GM18520 (cell line): Measurements from ENCODE around the gene EGFR.

ENCODE experiments used
- ATAC-seq: cut with Tn5 transposase; IDR thresholded peaks from one replicate; pipeline ENCODE4 v1.9.1; 2021; ENCODE audit not compliant: unreplicated experiment

The EGFR gene

DNA sequence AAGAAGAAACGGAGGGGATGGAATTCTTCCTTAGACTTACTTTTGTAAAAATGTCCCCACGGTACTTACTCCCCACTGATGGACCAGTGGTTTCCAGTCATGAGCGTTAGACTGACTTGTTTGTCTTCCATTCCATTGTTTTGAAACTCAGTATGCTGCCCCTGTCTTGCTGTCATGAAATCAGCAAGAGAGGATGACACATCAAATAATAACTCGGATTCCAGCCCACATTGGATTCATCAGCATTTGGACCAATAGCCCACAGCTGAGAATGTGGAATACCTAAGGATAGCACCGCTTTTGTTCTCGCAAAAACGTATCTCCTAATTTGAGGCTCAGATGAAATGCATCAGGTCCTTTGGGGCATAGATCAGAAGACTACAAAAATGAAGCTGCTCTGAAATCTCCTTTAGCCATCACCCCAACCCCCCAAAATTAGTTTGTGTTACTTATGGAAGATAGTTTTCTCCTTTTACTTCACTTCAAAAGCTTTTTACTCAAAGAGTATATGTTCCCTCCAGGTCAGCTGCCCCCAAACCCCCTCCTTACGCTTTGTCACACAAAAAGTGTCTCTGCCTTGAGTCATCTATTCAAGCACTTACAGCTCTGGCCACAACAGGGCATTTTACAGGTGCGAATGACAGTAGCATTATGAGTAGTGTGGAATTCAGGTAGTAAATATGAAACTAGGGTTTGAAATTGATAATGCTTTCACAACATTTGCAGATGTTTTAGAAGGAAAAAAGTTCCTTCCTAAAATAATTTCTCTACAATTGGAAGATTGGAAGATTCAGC, 187.6 kb downstream of the EGFR start:
- ATAC-seq = peak; percentile 64

- no peak for ATAC-seq
These were observed 188.8 kb downstream of the EGFR start for GRCh38 chr7:55207436-55208125.

GRCh38 chr7:55209366-55209765, 190.5 kb downstream of the EGFR start:
- ATAC-seq = no peak

- ATAC-seq = no peak
These were observed 191.4 kb downstream of the EGFR start for GRCh38 chr7:55210176-55210575.

DNA sequence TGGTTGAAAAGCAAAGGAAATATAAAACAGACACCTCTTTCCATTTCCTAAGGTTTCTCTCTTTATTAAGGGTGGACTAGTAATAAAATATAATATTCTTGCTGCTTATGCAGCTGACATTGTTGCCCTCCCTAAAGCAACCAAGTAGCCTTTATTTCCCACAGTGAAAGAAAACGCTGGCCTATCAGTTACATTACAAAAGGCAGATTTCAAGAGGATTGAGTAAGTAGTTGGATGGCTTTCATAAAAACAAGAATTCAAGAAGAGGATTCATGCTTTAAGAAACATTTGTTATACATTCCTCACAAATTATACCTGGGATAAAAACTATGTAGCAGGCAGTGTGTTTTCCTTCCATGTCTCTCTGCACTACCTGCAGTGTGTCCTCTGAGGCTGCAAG, 191.9 kb downstream of the EGFR start:
- ATAC-seq = no peak

GRCh38 chr7:55211726-55212125, 192.9 kb downstream of the EGFR start:
- no peak for ATAC-seq

GRCh38 chr7:55212176-55212575, 193.4 kb downstream of the EGFR start:
- ATAC-seq = no peak

- no peak for ATAC-seq
These were observed 194.0 kb downstream of the EGFR start for GRCh38 chr7:55212838-55213237.

DNA sequence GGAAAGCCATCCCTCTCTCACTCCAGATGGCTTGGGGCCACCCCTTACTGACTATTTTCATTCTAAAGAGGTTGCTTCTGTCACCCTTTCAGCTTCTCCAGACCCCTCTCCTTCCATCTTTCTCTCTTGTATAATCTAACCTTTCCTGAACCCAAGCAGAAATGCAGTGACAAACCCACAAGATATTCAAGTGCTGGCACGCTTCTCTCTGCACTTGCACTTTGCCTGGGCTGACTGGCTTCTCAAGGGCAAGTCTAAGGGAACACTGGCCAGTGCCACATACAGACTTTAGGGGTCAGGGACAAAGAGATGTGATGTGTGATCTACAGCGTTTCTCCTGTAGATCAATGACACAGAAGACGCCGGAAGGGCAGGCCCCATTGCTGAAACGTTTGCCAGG, 195.9 kb downstream of the EGFR start:
- no peak for ATAC-seq

- no peak for ATAC-seq
These were observed 204.2 kb downstream of the EGFR start for GRCh38 chr7:55223023-55223422.

DNA sequence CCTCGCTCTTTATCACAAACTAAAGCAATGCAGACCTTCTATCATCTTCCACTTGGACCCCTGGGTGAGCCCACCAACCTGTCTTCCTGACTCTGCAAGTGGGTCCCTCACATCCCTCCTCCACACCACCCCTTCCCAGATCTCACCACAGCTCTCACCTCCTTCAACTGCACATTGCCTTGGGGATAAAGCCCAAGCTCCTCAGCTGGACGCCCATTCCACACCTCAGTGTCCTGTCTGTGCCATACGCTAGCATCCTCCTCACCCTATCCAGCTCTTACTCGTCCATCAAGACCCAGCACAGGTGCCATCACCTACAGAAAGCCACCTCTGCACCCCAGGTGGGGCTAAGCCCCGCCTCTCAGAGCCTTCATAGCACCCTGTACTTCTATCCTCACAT, 205.3 kb downstream of the EGFR start:
- no peak for ATAC-seq

DNA sequence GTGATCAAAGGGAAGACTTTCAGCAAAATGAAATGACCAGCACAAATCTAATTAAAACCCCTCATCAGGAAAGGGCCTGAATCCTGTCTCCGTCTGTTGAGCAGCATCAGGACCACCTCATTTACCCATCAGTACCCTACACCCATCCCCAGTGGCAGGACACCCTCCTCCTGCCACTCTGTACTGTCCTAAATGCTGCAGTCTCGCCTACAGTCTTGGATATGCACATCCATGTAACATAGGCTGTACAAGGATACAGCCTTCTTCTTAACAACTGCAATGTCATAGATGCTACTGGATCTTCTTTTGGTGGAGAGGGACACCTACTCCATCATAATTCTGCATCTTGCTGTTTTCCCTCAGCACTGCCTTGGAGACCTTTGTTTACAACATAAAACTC, 206.0 kb downstream of the EGFR start:
- ATAC-seq = no peak

DNA sequence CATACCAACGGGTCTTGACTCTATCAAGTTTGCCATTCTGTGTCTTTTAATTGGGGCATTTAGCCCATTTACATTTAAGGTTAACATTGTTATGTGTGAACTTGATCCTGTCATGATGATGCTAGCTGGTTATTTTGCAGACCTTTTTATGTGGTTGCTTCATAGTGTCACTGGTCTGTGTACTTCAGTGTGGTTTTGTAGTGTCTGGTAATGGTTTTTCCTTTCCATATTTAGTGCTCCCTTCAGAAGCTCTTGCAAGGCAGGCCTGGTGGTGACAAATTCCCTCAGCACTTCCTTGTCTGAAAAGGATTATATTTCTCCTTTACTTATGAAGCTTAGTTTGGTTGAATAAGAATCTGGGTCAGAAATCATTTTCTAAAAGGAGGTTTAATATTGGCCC, 211.2 kb downstream of the EGFR start:
- ATAC-seq = no peak

- no peak for ATAC-seq
These were observed 213.0 kb downstream of the EGFR start for GRCh38 chr7:55231736-55232280.

GRCh38 chr7:55233001-55233400, 214.2 kb downstream of the EGFR start:
- no peak for ATAC-seq

GRCh38 chr7:55234408-55234807, 215.6 kb downstream of the EGFR start:
- ATAC-seq = no peak

DNA sequence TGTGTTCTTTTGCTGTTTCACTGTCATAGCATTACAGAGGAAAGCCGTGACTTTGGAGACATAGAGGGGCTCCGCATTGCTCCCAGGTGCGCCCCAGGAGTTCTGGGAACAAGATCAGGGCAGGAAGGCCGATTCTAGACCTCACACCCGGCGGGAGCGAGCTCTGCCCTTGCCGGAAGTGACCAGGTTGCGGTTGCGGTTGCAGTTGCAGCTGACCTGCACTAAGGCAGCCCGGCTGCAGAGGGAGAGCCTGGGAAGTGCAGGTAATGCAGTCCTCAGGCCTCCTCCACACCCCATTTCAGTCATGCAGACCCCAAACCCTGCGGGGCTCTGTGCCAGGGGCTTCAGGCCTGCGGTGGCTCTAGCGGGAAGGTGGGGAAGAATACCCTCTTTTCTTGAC, 216.3 kb downstream of the EGFR start:
- no peak for ATAC-seq

DNA sequence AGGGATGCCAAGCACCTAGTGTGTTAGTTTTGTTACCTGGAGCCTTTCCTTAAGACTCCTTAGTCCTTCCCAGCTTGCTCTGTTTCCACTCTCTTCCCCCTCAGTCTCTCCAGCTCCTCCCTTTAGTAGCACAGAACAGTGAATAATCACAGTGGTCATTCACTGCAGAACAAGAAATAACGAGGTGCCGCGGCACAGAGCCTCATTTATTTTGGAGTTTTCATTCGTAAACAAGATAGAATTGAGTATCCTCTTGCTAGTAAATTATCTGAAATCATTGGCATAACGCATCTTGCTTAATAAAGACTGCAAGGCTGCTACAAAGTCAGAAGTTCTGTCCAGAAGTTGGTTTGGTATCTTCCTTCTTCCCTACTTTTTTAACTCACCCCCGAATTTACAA, 217.0 kb downstream of the EGFR start:
- ATAC-seq = no peak

- ATAC-seq = no peak
These were observed 217.7 kb downstream of the EGFR start for GRCh38 chr7:55236476-55236875.

- ATAC-seq = no peak
These were observed 218.5 kb downstream of the EGFR start for GRCh38 chr7:55237156-55237893.

DNA sequence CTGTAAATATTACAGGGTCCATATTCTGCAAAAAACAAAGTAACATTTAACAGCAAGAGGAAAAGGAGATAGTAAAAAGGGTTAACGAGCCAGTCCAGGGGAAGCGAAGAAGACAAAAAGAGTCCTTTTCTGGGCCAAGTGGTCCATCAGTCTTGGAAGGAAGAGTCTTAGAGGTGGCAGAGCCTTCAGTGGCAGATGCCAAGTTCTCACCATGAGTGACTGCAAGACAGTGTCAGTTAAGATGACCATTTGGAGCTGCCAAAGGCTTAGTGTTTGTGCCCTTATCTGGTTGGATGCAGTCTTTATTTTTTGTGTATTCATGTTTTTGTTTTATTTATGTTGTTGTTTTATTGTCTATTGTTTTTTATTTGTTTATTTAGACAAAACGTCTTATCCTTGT, 220.6 kb downstream of the EGFR start:
- ATAC-seq = no peak
